IMR-90 (cell line): ENCODE results near the gene RAP2B. TPM values are rescaled to one million over a fixed set of nuclear protein-coding genes. Genes with fewer than 3 reads are reported as not detected.

Source experiments
- BHLHE40 ChIP-seq: fragments of 150-350 bp; IDR thresholded peaks from 2 replicates; pipeline ENCODE4 v1.6.1; 2016; ENCODE audit warnings: mild to moderate bottlenecking, low read depth, low read length
- MXI1 ChIP-seq: IDR thresholded peaks from 2 replicates; pipeline ENCODE4 v1.6.1; 2012; ENCODE audit warnings: low read depth, mild to moderate bottlenecking, low read length, moderate library complexity, borderline replicate concordance
- RAD21 ChIP-seq: IDR thresholded peaks from 2 replicates; pipeline ENCODE4 v1.6.1; 2012; ENCODE audit warnings: low read length, improper control_type of control experiment
- polyA plus RNA-seq, 3 experiments: library from polyadenylated mRNA; depleted of rRNA; stranded (reverse); fragments of >200 nt; gene quantifications; 2 replicates each; pipeline ENCODE4 v1.2.3, GENCODE V29; 2012; ENCODE audit warnings: low replicate concordance in 1 of 3
- total RNA-seq: library from RNA; depleted of rRNA; stranded (reverse); fragments of >200 nt; gene quantifications from 2 replicates; pipeline ENCODE4 v1.2.3, GENCODE V29; 2012

The RAP2B gene
- total and polyA plus RNA-seq, 2 of the 4 experiments (the other 2 are of a cell fraction): 6.6 to 12.4 TPM

- TF ChIP-seq BHLHE40: no peak
- TF ChIP-seq RAD21: no peak
- TF ChIP-seq MXI1: no peak
These were observed 11.1 kb downstream of the RAP2B start (continued) for GRCh38 chr3:153172796-153173757.
